ENCODE results near the gene GNAI1. TPM values are rescaled to one million over a fixed set of nuclear protein-coding genes. Genes with fewer than 3 reads are reported as not detected.

Gene GNAI1
- total RNA-seq, 4 donors from 2014 or later, result 115 to 153 (median 120) TPM

GRCh38 chr7:80226629-80227028 lies 92.0 kb downstream of the GNAI1 start:
- H3K4me3 ChIP-seq (ENCODE audit: low read depth, poor library complexity, severe bottlenecking), result no peak overlapping the region
- no peak for TF ChIP-seq POLR2A (IDR thresholded peaks at IDR 0.05)
- TF ChIP-seq, protein P1, sequence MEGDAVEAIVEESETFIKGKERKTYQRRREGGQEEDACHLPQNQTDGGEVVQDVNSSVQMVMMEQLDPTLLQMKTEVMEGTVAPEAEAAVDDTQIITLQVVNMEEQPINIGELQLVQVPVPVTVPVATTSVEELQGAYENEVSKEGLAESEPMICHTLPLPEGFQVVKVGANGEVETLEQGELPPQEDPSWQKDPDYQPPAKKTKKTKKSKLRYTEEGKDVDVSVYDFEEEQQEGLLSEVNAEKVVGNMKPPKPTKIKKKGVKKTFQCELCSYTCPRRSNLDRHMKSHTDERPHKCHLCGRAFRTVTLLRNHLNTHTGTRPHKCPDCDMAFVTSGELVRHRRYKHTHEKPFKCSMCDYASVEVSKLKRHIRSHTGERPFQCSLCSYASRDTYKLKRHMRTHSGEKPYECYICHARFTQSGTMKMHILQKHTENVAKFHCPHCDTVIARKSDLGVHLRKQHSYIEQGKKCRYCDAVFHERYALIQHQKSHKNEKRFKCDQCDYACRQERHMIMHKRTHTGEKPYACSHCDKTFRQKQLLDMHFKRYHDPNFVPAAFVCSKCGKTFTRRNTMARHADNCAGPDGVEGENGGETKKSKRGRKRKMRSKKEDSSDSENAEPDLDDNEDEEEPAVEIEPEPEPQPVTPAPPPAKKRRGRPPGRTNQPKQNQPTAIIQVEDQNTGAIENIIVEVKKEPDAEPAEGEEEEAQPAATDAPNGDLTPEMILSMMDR (IDR thresholded peaks at IDR 0.05), result no peak
- 66 to 68% methylated on average over 4 of the region's 4 CpGs for WGBS, 2 donors
- DNase-seq (ENCODE audit: low spot score in 2 of 2), result no peak
- intact Hi-C loops (cut with DNase I; ENCODE audit: low total_unique reads), result no loop called here

- H3K4me3 ChIP-seq (ENCODE audit: low read depth, poor library complexity, severe bottlenecking), result no peak overlapping the region
- no peak for DNase-seq (ENCODE audit: low spot score in 2 of 2)
- intact Hi-C loops (cut with DNase I; ENCODE audit: low total_unique reads), result no loop called here
- TF ChIP-seq, protein P1 (IDR thresholded peaks at IDR 0.05), result no peak
- TF ChIP-seq POLR2A (IDR thresholded peaks at IDR 0.05), result no peak
- 78 to 79% methylated on average over 2 of the region's 2 CpGs for WGBS, 2 donors
Measured at GRCh38 chr7:80230327-80230726, 95.7 kb downstream of the GNAI1 start.

DNA sequence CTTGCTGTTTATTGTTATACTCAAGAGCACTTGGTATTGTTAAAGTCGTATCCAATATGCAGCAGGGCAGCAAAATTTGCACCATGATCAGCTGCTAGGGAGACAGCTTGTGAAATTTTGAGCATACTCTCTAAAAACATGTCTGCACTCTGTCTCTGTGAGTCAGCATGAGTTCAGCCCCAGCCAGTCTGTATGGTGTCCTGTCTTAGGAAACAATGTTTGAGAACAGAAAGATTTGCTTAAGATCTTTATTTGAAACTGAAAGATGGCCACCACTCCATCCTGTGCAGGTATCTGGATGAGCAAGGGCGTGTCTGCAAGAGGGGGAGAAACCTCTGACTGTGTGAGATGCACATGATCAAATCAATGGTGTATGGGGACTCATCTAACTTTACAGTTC lies 97.1 kb downstream of the GNAI1 start:
- no peak for TF ChIP-seq POLR2A (IDR thresholded peaks at IDR 0.05)
- TF ChIP-seq, protein P1 (IDR thresholded peaks at IDR 0.05), result no peak
- intact Hi-C loops (cut with DNase I; ENCODE audit: low total_unique reads), result no loop called here
- H3K4me3 ChIP-seq (ENCODE audit: low read depth, poor library complexity, severe bottlenecking), result no peak overlapping the region
- WGBS, 2 donors, result 87 to 89% methylated on average over 2 of the region's 2 CpGs
- no peak for DNase-seq (ENCODE audit: low spot score in 2 of 2)

- DNase-seq (ENCODE audit: low spot score in 2 of 2), result no peak
- WGBS, 2 donors, result 62 to 70% methylated on average over 4 of the region's 4 CpGs
- intact Hi-C loops (cut with DNase I; ENCODE audit: low total_unique reads), result no loop called here
Measured at GRCh38 chr7:80232979-80233724, 98.5 kb downstream of the GNAI1 start.

DNA sequence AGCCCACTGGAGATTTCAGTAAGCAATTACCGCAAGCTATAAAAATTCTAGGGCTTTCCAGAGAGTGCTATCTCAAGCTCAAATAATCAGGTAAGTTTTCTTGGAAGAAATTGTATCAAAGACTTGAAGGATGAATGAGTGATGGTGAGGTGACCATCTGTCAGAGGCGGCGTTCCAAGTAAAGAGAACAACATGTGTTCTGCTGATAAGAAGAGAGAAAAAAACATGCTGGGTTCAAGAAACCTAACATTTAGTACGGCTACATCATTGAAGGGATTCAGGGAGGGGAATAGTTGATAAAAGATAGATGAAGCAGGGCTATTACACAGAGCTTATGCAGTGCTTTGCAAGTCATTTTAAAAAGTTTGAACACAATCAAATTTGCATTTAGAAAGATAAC lies 100.7 kb downstream of the GNAI1 start:
- 92 to 96% methylated on average over 4 of the region's 4 CpGs for WGBS, 2 donors

More at GRCh38 chr7:80232979-80233724, 98.5 kb downstream of the GNAI1 start:
- H3K4me3 ChIP-seq (ENCODE audit: low read depth, poor library complexity, severe bottlenecking), result no peak overlapping the region
- no peak for TF ChIP-seq POLR2A (IDR thresholded peaks at IDR 0.05)
- TF ChIP-seq, protein P1 (IDR thresholded peaks at IDR 0.05), result no peak

More for the DNA sequence above, 100.7 kb downstream of the GNAI1 start:
- DNase-seq (ENCODE audit: low spot score in 2 of 2), result no peak
- intact Hi-C loops (cut with DNase I; ENCODE audit: low total_unique reads), result no loop called here
- TF ChIP-seq, protein P1 (IDR thresholded peaks at IDR 0.05), result no peak
- no peak for TF ChIP-seq POLR2A (IDR thresholded peaks at IDR 0.05)
- no peak overlapping the region for H3K4me3 ChIP-seq (ENCODE audit: low read depth, poor library complexity, severe bottlenecking)
